Keratinocyte (primary cell): ENCODE results near the gene MPO. TPM values are rescaled to one million over a fixed set of nuclear protein-coding genes. Genes with fewer than 3 reads are reported as not detected.

Source experiments
- DNase-seq: peaks from one replicate; pipeline ENCODE4 v3.0.0-alpha.2; 2011; ENCODE audit warnings: low read depth, missing footprints, low spot score
- FAIRE-seq: peaks from 2 replicates; lab custom pipeline; 2011; peaks lifted over from hg19 to GRCh38; lab: Jason Lieb, UNC
- H2AFZ ChIP-seq: 2 replicates; pipeline ENCODE4 v1.6.0; 2012; ENCODE audit warnings: low read length, control low read depth, inconsistent platforms; ENCODE audit not compliant: control insufficient read depth
- H3K27ac ChIP-seq: 2 replicates; pipeline ENCODE4 v1.5.1; 2011; ENCODE audit warnings: low read length; ENCODE audit not compliant: control insufficient read depth, insufficient read depth
- H3K27me3 ChIP-seq: 3 replicates; pipeline ENCODE4 v1.6.0; 2011; ENCODE audit warnings: low read length; ENCODE audit not compliant: control insufficient read depth, insufficient read depth; ENCODE audit errors: extremely low read depth
- H3K36me3 ChIP-seq, 2 experiments: 2 replicates in 1 of 2; 3 replicates in 1 of 2; pipeline ENCODE4 v1.5.1; 2011; ENCODE audit warnings: low read length in 2 of 2, mild to moderate bottlenecking in 1 of 2; ENCODE audit not compliant: control insufficient read depth in 2 of 2, insufficient read depth in 2 of 2; ENCODE audit errors: extremely low read depth in 1 of 2
- H3K4me1 ChIP-seq: 3 replicates; pipeline ENCODE4 v1.5.1; 2011; ENCODE audit warnings: low read length; ENCODE audit not compliant: control insufficient read depth, insufficient read depth; ENCODE audit errors: extremely low read depth
- H3K4me2 ChIP-seq: 3 replicates; pipeline ENCODE4 v1.6.0; 2011; ENCODE audit warnings: low read depth, low read length; ENCODE audit not compliant: control insufficient read depth, insufficient read depth; ENCODE audit errors: extremely low read depth
- H3K4me3 ChIP-seq, 3 experiments: fragments of 200-600 bp in 1 of 3; sonication (generic) in 1 of 3; 2 replicates in 2 of 3; 3 replicates in 1 of 3; pipeline ENCODE4 v1.5.1; 2011 to 2016; ENCODE audit warnings: low read length in 3 of 3, mild to moderate bottlenecking in 3 of 3, control low read depth in 2 of 3, inconsistent platforms in 1 of 3, low read depth in 1 of 3, mixed read lengths in 1 of 3, mixed run types in 1 of 3, moderate library complexity in 1 of 3; ENCODE audit not compliant: control insufficient read depth in 2 of 3, insufficient read depth in 2 of 3; ENCODE audit errors: extremely low read depth in 1 of 3
- H3K79me2 ChIP-seq: 2 replicates; pipeline ENCODE4 v1.6.0; 2012; ENCODE audit warnings: low read length; ENCODE audit not compliant: control insufficient read depth, insufficient read depth
- H3K9ac ChIP-seq: 3 replicates; pipeline ENCODE4 v1.6.0; 2011; ENCODE audit warnings: low read length; ENCODE audit not compliant: control insufficient read depth, insufficient read depth; ENCODE audit errors: extremely low read depth
- H3K9me1 ChIP-seq: 3 replicates; pipeline ENCODE4 v1.6.0; 2011; ENCODE audit warnings: low read length; ENCODE audit not compliant: control insufficient read depth, insufficient read depth; ENCODE audit errors: extremely low read depth
- H3K9me3 ChIP-seq: 2 replicates; pipeline ENCODE4 v1.5.1; 2012; ENCODE audit warnings: low read depth, low read length; ENCODE audit not compliant: control insufficient read depth
- H4K20me1 ChIP-seq: 3 replicates; pipeline ENCODE4 v1.6.0; 2011; ENCODE audit warnings: low read length; ENCODE audit not compliant: control insufficient read depth, insufficient read depth; ENCODE audit errors: extremely low read depth
- CTCF ChIP-seq, 3 experiments: IDR thresholded peaks in 1 of 3; conservative IDR thresholded peaks in 1 of 3; optimal IDR thresholded peaks in 1 of 3; 2 replicates in 2 of 3; 3 replicates in 1 of 3; pipeline versions ENCODE3 to v1.5.1; 2011; ENCODE audit warnings: low read length in 3 of 3, mild to moderate bottlenecking in 3 of 3, moderate library complexity in 2 of 3, control low read depth in 1 of 3, inconsistent platforms in 1 of 3; ENCODE audit not compliant: insufficient read depth in 2 of 3; ENCODE audit errors: extremely low read depth in 1 of 3
- EZH2 ChIP-seq: IDR thresholded peaks from one replicate; pipeline ENCODE4 v1.6.1; 2012; ENCODE audit warnings: inconsistent platforms, mild to moderate bottlenecking, low read length, moderate library complexity
- dilution Hi-C: fragments of 300-500 bp; cut with MboI; formaldehyde crosslinking; loops from one replicate; pipeline ENCODE4 v1.7.0; 2020; ENCODE audit warnings: low sequenced_read_pairs; ENCODE audit not compliant: extremely low pct_ligation_motif_present
- polyA plus RNA-seq, 5 experiments: library from polyadenylated mRNA; depleted of rRNA in 3 of 5; stranded (reverse) in 3 of 5; stranded (forward) in 1 of 5; unstranded in 1 of 5; fragments of >200 nt; gene quantifications; 1 replicate in 1 of 5; 2 replicates in 3 of 5; 3 replicates in 1 of 5; pipeline versions ENCODE4 v1.2.1 to v1.2.3, GENCODE V29; 2011 to 2012; ENCODE audit warnings: missing spikeins in 2 of 5, low read depth in 1 of 5, low replicate concordance in 1 of 5

MPO gene
- polyA plus RNA-seq, 1 donor (not counting 4 experiments of a cell fraction or from before 2014, with no cell fraction given): not detected

- Histone ChIP-seq H3K9me3 (no peaks in the 10 kb centered on the region), H2AFZ (peak overlapping the region; percentile 79), H4K20me1 (no peaks in the 10 kb centered on the region), H3K9ac (peak overlapping the region; percentile 22), H3K9me1 (no peaks in the 10 kb centered on the region), H3K27me3 (peaks cover 61% of the 10 kb centered on the region), H3K4me3 (peak overlapping the region; percentile 21 to 62 (median 32)), H3K4me1 (peaks cover 3% of the 10 kb centered on the region), H3K27ac (no peak overlapping the region), H3K36me3 (no peaks in the 10 kb centered on the region), H3K79me2 (no peaks in the 10 kb centered on the region), H3K4me2 (peak overlapping the region; percentile 80)
- no peak for FAIRE-seq
- no peak for DNase-seq
- dilution Hi-C loops: no loop called here
- TF ChIP-seq CTCF (optimal IDR thresholded peaks at IDR 0.05 in 1 of 3, IDR thresholded peaks at IDR 0.05 in 1 of 3, conservative IDR thresholded peaks at IDR 0.05 in 1 of 3; ENCODE audit: extremely low read depth in 1 of 3, insufficient read depth in 2 of 3, low read length in 3 of 3) (peak in 1 of 3 experiments; percentile 9), EZH2 (peak; percentile 63)
Observed at GRCh38 chr17:58324409-58325288, 43.9 kb upstream of the MPO start.

DNA sequence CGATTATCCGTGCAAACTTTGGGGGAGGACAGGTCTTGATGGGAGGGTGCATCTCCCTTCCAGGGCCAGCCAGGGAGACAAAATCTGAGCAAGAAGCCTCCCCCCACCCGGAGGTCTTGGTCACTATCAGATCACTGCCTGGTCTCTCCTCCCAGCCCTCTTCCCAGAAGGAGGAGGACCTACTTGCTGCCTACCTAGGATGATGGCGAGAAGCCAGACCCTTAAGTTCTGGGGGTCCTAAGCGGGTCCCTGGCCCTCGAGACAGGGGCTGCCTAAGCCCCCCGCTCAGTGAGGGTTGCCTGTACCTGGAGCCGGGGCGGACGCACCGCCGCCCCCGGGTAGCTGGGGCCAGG lies 43.3 kb upstream of the MPO start:
- Histone ChIP-seq H3K9me1 (no peaks in the 10 kb centered on the region), H3K36me3 (no peaks in the 10 kb centered on the region), H4K20me1 (no peaks in the 10 kb centered on the region), H2AFZ (no peak overlapping the region), H3K27ac (no peak overlapping the region), H3K4me1 (peaks cover 3% of the 10 kb centered on the region), H3K9ac (no peak overlapping the region), H3K4me3 (peak overlapping the region in 1 of 3 experiments; percentile 32), H3K27me3 (peaks cover 60% of the 10 kb centered on the region), H3K9me3 (no peaks in the 10 kb centered on the region), H3K79me2 (no peaks in the 10 kb centered on the region), H3K4me2 (peak overlapping the region; percentile 80)
- dilution Hi-C loops: no loop called here
- TF ChIP-seq EZH2: peak; percentile 39
- no peak for TF ChIP-seq CTCF (optimal IDR thresholded peaks at IDR 0.05 in 1 of 3, IDR thresholded peaks at IDR 0.05 in 1 of 3, conservative IDR thresholded peaks at IDR 0.05 in 1 of 3; ENCODE audit: extremely low read depth in 1 of 3, insufficient read depth in 2 of 3, low read length in 3 of 3)
- DNase-seq (no peak), FAIRE-seq (no peak)
